KOPT-K1 (cell line): ENCODE measurements around the gene MYO1F.
"Not testable (repeated sequence)": the region's sequence is repeated elsewhere in the genome, so short reads cannot be mapped to it uniquely, and the experiment has no call there.

Experiments
- H3K27ac ChIP-seq: fragments of 200-600 bp; sonication (generic); 2 replicates; pipeline ENCODE4 v1.5.1; 2016; ENCODE audit warnings: antibody characterized with exemption, mild to moderate bottlenecking, low read depth, low read length; ENCODE audit not compliant: poor library complexity, severe bottlenecking
- H3K36me3 ChIP-seq: fragments of 200-600 bp; sonication (generic); 2 replicates; pipeline ENCODE4 v1.5.1; 2017; ENCODE audit warnings: antibody characterized with exemption, mild to moderate bottlenecking, low read length, moderate library complexity; ENCODE audit not compliant: insufficient read depth
- H3K9me3 ChIP-seq: fragments of 200-600 bp; sonication (generic); 2 replicates; pipeline ENCODE4 v1.5.1; 2017; ENCODE audit warnings: antibody characterized with exemption, low read length, mild to moderate bottlenecking; ENCODE audit not compliant: insufficient read depth, poor library complexity, severe bottlenecking

MYO1F gene

GRCh38 chr19:8561075-8561764, 16.0 kb downstream of the MYO1F start:
- Histone ChIP-seq H3K36me3 (no peaks in the 10 kb centered on the region), H3K9me3 (no peaks in the 10 kb centered on the region), H3K27ac (no peak overlapping the region)

- no peaks in the 10 kb centered on the region for H3K36me3 ChIP-seq
- no peaks in the 10 kb centered on the region for H3K9me3 ChIP-seq
- H3K27ac ChIP-seq: no peak overlapping the region
Observed at GRCh38 chr19:8558325-8558724, 18.9 kb downstream of the MYO1F start.

- Histone ChIP-seq H3K9me3 (no peaks in the 10 kb centered on the region), H3K36me3 (no peaks in the 10 kb centered on the region), H3K27ac (no peak overlapping the region)
Observed at GRCh38 chr19:8557642-8558238, 19.5 kb downstream of the MYO1F start.

DNA sequence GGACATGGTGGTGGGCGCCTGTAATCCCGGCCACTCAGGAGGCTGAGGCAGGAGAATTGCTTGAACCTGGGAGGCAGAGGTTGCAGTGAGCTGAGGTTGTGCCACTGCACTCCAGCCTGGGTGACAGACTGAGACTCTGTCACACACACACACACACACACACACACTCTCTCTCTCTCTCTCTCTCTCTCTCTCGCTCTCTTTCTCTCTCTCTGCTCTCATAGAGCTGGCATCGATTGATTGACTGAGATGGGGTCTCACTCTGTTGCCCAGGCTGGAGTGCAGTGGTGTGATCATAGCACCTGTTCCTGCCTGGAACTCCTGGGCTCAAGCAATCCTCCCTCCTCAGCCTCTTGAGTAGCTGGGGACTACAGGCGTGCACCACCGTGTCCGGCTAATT, 23.5 kb downstream of the MYO1F start:
- not testable (repeated sequence) for H3K9me3 ChIP-seq, H3K27ac ChIP-seq, H3K36me3 ChIP-seq

- H3K36me3 ChIP-seq: no peaks in the 10 kb centered on the region
- no peak overlapping the region for H3K27ac ChIP-seq
- H3K9me3 ChIP-seq: no peaks in the 10 kb centered on the region
Observed at GRCh38 chr19:8552810-8553209, 24.4 kb downstream of the MYO1F start.

DNA sequence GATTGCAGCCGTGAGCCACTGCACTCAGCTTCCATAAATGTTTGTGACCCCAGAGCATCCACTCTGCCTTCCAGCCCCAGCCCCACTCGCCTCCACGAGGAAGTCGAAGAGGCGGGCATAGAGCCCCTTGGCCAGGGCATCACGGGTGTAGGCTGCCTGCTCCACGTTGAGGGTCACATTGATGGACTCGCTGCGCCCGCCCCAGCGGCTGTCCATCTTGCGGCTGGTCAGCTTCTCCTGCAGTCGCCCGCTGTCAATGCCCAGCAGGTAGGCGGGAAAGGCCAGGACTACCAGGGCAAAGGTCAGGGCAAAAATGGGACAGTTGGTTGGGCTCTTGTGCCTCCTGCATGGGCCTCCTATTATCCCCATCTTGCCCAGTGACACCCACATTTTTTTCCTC, 27.2 kb downstream of the MYO1F start:
- Histone ChIP-seq H3K27ac (no peak overlapping the region), H3K9me3 (no peaks in the 10 kb centered on the region), H3K36me3 (no peaks in the 10 kb centered on the region)

DNA sequence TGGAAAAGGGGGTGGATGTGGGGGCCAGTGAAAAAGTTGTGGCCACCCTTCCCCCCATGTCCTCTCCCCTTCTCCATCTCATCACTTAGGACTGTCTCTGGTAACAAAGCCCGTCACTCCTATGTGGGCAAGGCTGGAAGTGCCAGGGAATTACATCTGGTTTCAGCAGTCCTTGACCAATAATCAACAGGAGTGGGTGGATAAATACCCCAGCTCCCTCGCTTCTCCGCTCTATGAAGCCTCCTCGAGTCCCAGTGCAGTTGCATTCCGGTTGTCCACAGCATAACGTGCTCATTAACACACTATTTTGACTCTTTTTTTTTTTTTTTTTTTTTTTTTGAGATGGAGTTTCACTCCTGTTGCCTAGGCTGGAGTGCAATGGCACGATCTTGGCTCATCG, 31.5 kb downstream of the MYO1F start:
- Histone ChIP-seq H3K27ac (no peak overlapping the region), H3K9me3 (no peaks in the 10 kb centered on the region), H3K36me3 (no peaks in the 10 kb centered on the region)

GRCh38 chr19:8544168-8544567, 33.1 kb downstream of the MYO1F start:
- H3K36me3 ChIP-seq: no peaks in the 10 kb centered on the region
- H3K27ac ChIP-seq: no peak overlapping the region
- H3K9me3 ChIP-seq: no peaks in the 10 kb centered on the region

GRCh38 chr19:8539621-8540149, 37.6 kb downstream of the MYO1F start:
- Histone ChIP-seq H3K27ac (no peak overlapping the region), H3K9me3 (no peaks in the 10 kb centered on the region), H3K36me3 (no peaks in the 10 kb centered on the region)

DNA sequence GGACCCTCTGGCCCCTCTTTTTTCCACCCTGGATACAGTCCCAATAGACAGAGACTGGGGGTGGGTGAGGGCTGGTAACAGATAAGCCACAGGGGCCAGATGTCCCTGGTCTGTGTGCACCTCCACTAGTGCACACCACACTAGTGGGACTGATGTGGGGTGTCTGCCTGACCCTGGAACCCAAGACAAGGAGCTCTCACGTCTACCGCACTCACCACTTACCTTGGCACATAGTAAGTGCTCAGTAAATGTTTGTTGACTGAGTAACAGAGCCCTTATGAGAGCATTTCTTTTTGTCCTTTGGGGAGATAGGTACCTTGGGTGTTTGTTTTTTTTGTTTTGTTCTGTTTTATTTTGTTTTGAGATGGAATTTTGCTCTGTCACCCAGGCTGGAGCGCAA, 40.1 kb downstream of the MYO1F start:
- H3K27ac ChIP-seq: no peak overlapping the region
- no peaks in the 10 kb centered on the region for H3K36me3 ChIP-seq
- no peaks in the 10 kb centered on the region for H3K9me3 ChIP-seq

GRCh38 chr19:8536282-8536681, 41.0 kb downstream of the MYO1F start:
- H3K9me3 ChIP-seq: no peaks in the 10 kb centered on the region
- no peaks in the 10 kb centered on the region for H3K36me3 ChIP-seq
- no peak overlapping the region for H3K27ac ChIP-seq

DNA sequence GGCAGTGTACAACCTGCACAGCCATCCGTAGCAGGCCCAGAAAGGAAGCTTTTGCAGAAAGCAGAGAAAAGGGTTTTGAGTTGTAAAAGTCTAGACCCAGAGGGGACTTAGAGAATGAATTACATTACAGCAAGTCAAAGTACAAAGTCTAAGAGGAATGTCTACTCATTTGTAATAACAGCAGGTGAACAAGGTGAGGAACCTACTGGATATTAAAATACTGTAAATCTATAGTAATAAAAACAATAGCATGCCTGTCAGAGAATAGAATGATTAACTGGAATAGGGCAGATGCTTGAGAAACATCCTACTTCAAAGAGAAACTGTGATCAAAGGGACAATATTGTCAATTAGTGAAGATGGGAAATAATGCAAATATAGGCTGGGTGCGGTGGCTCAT, 45.0 kb downstream of the MYO1F start:
- Histone ChIP-seq H3K9me3 (no peaks in the 10 kb centered on the region), H3K36me3 (no peaks in the 10 kb centered on the region), H3K27ac (no peak overlapping the region)

DNA sequence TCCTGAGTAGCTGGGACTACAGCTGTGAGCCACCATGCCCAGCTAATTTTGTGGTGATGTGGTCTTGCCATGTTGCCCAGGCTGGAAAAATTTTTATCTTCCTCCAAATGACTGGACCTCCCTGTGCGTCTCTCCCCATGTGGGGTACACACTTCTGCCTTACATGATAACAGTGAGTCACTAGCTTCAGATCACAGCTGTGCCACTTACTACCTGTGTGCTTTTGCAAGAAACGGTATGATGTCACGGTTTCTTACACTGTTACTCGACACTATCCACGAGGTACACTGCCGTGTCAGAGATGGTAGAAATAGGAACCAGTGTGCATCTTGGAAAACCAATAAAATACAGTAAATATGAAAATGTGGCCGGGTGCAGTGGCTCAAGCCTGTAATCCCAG, 45.8 kb downstream of the MYO1F start:
- no peaks in the 10 kb centered on the region for H3K9me3 ChIP-seq
- no peak overlapping the region for H3K27ac ChIP-seq
- no peaks in the 10 kb centered on the region for H3K36me3 ChIP-seq

DNA sequence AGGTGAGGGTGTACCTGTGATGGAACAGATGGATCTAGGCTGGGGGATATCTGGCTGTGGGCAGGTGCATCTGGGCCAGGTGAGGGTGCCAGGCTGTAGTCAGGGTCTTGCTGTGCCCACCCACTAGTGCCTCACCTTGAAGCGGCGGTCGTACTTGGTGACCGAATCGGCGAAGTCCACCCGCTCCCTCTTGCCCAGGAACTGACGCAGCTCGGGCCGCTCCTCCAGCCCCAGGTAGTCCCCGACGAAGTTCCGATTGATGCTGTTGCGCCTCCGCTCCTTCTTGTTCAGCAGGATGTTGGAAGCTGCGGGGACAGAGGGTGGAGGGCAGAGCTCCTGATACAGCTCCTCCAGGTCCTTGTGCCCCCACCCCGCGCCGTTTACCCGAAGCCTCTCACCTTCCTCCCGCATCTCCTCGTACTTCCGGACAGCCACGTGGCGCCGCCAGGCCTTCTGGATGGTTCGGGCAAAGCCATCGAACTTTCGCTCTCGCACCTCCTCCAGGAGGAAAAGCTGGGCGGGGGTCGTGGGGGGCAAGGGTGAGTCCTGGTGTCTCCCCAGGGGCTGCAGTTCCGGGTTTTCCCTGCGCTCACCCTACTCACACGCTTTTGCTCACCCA, 47.1 kb downstream of the MYO1F start:
- Histone ChIP-seq H3K9me3 (no peaks in the 10 kb centered on the region), H3K36me3 (no peaks in the 10 kb centered on the region), H3K27ac (no peak overlapping the region)

- H3K9me3 ChIP-seq: no peaks in the 10 kb centered on the region
- H3K36me3 ChIP-seq: no peaks in the 10 kb centered on the region
- no peak overlapping the region for H3K27ac ChIP-seq
Observed at GRCh38 chr19:8529369-8530006, 47.8 kb downstream of the MYO1F start.
